ENCODE measurements around the gene ZNF595.
A peak's percentile ranks its signal among the peaks of the same experiment; 100 is the strongest.
"Not testable (repeated sequence)": the region's sequence is repeated elsewhere in the genome, so short reads cannot be mapped to it uniquely, and the experiment has no call there.

The ZNF595 gene

GRCh38 chr4:52804-53479 is at the start of gene ZNF595:
Gene ZNF595 (plus strand): TSS chr4:53321. CDS start chr4:53489, 168 bp downstream.
- H3K4me1 Mint-ChIP-seq, H3K27ac Mint-ChIP-seq, H3K4me3 Mint-ChIP-seq, CTCF ChIA-PET, H3K27me3 Mint-ChIP-seq, H3K36me3 Mint-ChIP-seq, H3K9me3 Mint-ChIP-seq: not testable (repeated sequence)
- DNase-seq: peak; percentile 39

GRCh38 chr4:9937-10870 is 42.9 kb upstream of the ZNF595 start:
- CTCF ChIA-PET, H3K4me3 Mint-ChIP-seq, H3K4me1 Mint-ChIP-seq, DNase-seq, H3K9me3 Mint-ChIP-seq, H3K27ac Mint-ChIP-seq, H3K36me3 Mint-ChIP-seq, H3K27me3 Mint-ChIP-seq: not testable (repeated sequence)

- H3K27ac Mint-ChIP-seq, CTCF ChIA-PET, H3K27me3 Mint-ChIP-seq, H3K4me1 Mint-ChIP-seq, H3K36me3 Mint-ChIP-seq, DNase-seq, H3K4me3 Mint-ChIP-seq, H3K9me3 Mint-ChIP-seq: not testable (repeated sequence)
Observed at GRCh38 chr4:11095-11815, 41.9 kb upstream of the ZNF595 start.

GRCh38 chr4:11816-12417 is 41.2 kb upstream of the ZNF595 start:
- H3K4me1 Mint-ChIP-seq, H3K27ac Mint-ChIP-seq, CTCF ChIA-PET, H3K4me3 Mint-ChIP-seq, H3K36me3 Mint-ChIP-seq, H3K9me3 Mint-ChIP-seq, H3K27me3 Mint-ChIP-seq: not testable (repeated sequence)
- peak; percentile 31 for DNase-seq

GRCh38 chr4:18128-18527 is 35.0 kb upstream of the ZNF595 start:
- H3K4me1 Mint-ChIP-seq: not testable (repeated sequence)

GRCh38 chr4:18589-18988 is 34.5 kb upstream of the ZNF595 start:
- DNase-seq, CTCF ChIA-PET, H3K36me3 Mint-ChIP-seq, H3K4me3 Mint-ChIP-seq, H3K27me3 Mint-ChIP-seq, H3K9me3 Mint-ChIP-seq, H3K27ac Mint-ChIP-seq, H3K4me1 Mint-ChIP-seq: not testable (repeated sequence)

More at GRCh38 chr4:18128-18527, 35.0 kb upstream of the ZNF595 start:
- H3K9me3 Mint-ChIP-seq, DNase-seq, H3K4me3 Mint-ChIP-seq, H3K36me3 Mint-ChIP-seq, H3K27ac Mint-ChIP-seq, CTCF ChIA-PET, H3K27me3 Mint-ChIP-seq: not testable (repeated sequence)

GRCh38 chr4:22882-23281 is 30.2 kb upstream of the ZNF595 start:
- H3K27me3 Mint-ChIP-seq, CTCF ChIA-PET, H3K4me1 Mint-ChIP-seq, H3K36me3 Mint-ChIP-seq, H3K9me3 Mint-ChIP-seq, H3K27ac Mint-ChIP-seq, H3K4me3 Mint-ChIP-seq, DNase-seq: not testable (repeated sequence)

- H3K9me3 Mint-ChIP-seq, H3K36me3 Mint-ChIP-seq, DNase-seq, H3K4me1 Mint-ChIP-seq, H3K27ac Mint-ChIP-seq, CTCF ChIA-PET, H3K4me3 Mint-ChIP-seq, H3K27me3 Mint-ChIP-seq: not testable (repeated sequence)
Observed at GRCh38 chr4:24359-24758, 28.8 kb upstream of the ZNF595 start.

GRCh38 chr4:27501-27900 is 25.6 kb upstream of the ZNF595 start:
- H3K4me1 Mint-ChIP-seq, H3K4me3 Mint-ChIP-seq, H3K9me3 Mint-ChIP-seq: not testable (repeated sequence)

GRCh38 chr4:28767-29542 is 24.2 kb upstream of the ZNF595 start:
- H3K36me3 Mint-ChIP-seq, H3K4me3 Mint-ChIP-seq, H3K27me3 Mint-ChIP-seq, H3K4me1 Mint-ChIP-seq, H3K27ac Mint-ChIP-seq, H3K9me3 Mint-ChIP-seq: not testable (repeated sequence)
- peak; percentile 31 for DNase-seq
- CTCF ChIA-PET: interaction anchor here (0.6 to 1.6 kb wide), 4 partner anchors 21 to 845 kb away, joined by 3 to 5 read pairs (median 3); no protein-coding TSS in a partner anchor

More at GRCh38 chr4:27501-27900, 25.6 kb upstream of the ZNF595 start:
- CTCF ChIA-PET: interaction anchor here (1.3 to 1.6 kb wide), 2 partner anchors 24 to 215 kb away, joined by 3 to 5 read pairs; no protein-coding TSS in a partner anchor
- not testable (repeated sequence) for H3K27ac Mint-ChIP-seq, H3K36me3 Mint-ChIP-seq, DNase-seq, H3K27me3 Mint-ChIP-seq

GRCh38 chr4:33314-33713 is 19.8 kb upstream of the ZNF595 start:
- H3K27me3 Mint-ChIP-seq, H3K4me3 Mint-ChIP-seq, CTCF ChIA-PET, H3K27ac Mint-ChIP-seq, H3K4me1 Mint-ChIP-seq, H3K36me3 Mint-ChIP-seq, H3K9me3 Mint-ChIP-seq, DNase-seq: not testable (repeated sequence)

- not testable (repeated sequence) for H3K27ac Mint-ChIP-seq, H3K36me3 Mint-ChIP-seq, H3K9me3 Mint-ChIP-seq, H3K27me3 Mint-ChIP-seq, H3K4me3 Mint-ChIP-seq, DNase-seq, H3K4me1 Mint-ChIP-seq
- CTCF ChIA-PET: interaction anchor here (1.1 to 2.3 kb wide), 2 partner anchors 10 to 12 kb away, joined by 3 to 7 read pairs; no protein-coding TSS in a partner anchor
Observed at GRCh38 chr4:36559-37415, 16.3 kb upstream of the ZNF595 start.

- H3K4me3 Mint-ChIP-seq, DNase-seq, H3K4me1 Mint-ChIP-seq, H3K27ac Mint-ChIP-seq, H3K9me3 Mint-ChIP-seq, H3K36me3 Mint-ChIP-seq, H3K27me3 Mint-ChIP-seq: not testable (repeated sequence)
- CTCF ChIA-PET: interaction anchor here (2.3 kb wide), 1 partner anchor 9 kb away, joined by 7 read pairs; no protein-coding TSS in a partner anchor
Observed at GRCh38 chr4:38202-38601, 14.9 kb upstream of the ZNF595 start.

Measured in activated naive CD4-positive, alpha-beta T cell treated with anti-CD3 and anti-CD28 coated beads, Interleukin-2, amount 10 ng/mL, durations not matched to agents 7 days and 5 days (primary cell).